Stimulated activated CD8-positive, alpha-beta memory T cell treated with anti-CD3 and anti-CD28 coated beads, Interleukin-7, amount 100 ng/mL, for 24 hours (primary cell): ENCODE data around the gene OPCML.

Source experiments
- DNase-seq: peaks from one replicate; pipeline ENCODE4 v3.0.0-alpha.2; 2020; ENCODE audit warnings: low read depth

Gene OPCML

GRCh38 chr11:132851247-132851646 lies 681.1 kb downstream of the OPCML start:
- DNase-seq, result no peak

DNA sequence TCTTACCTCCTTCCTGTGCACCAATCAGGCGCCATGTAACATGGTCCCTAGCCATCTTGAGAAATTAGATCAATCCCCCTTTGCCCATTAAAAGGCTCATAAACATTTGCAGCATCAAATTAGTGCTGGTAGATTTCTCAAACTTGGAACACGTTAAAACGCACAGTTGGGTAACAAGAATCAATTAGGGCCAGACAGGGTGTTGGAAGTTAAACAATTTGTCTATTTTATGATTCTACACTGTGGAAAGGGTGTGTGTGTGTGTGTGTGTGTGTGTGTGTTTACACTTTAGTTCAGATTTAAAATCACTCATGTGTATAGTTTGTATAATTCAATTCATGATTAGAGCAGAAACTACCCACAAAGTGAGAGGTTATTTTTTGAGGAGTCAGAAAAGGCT lies 682.0 kb downstream of the OPCML start:
- DNase-seq, result no peak

GRCh38 chr11:132848336-132848735 lies 684.0 kb downstream of the OPCML start:
- no peak for DNase-seq

- no peak for DNase-seq
Observed at GRCh38 chr11:132846075-132846474, 686.2 kb downstream of the OPCML start.

- DNase-seq, result no peak
Observed at GRCh38 chr11:132844956-132845696, 687.2 kb downstream of the OPCML start.

DNA sequence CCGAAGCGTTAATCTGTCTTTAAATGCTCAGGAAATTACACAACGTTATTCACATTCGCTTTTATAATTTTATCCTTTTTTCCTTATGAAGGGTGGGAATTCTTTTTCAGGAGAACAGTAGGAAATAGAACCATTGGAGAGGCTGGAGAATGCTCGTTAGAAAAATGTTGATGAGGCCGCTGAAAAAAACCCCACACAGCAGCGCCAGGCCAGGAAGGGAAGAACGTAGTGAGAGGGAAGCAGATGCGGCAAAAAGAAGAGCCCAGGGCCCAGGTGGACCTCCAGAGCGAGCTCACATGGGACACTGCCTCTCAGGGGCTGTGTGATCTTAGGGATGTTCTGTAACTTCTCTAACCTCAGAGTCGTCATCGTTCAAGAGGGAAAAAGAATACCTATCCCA lies 691.6 kb downstream of the OPCML start:
- no peak for DNase-seq

DNA sequence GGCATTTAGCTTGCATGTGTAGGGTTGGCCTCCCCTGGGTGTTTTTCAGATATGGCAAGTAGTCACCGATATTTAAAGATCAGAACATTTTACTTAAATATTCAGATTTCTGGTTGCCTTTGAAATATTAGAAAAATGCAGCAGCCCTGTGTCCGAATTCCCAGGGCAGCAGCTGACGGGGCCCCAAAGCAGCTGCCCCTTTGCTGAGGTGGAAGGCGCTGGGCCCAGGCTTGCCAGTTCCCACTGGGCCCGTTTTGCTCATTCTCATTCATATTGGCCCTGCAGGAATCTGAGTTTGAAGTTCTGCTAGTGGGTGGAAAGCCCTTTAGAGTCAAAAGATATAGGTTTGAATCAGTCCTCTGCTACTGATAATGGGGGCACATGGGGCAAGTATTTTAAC lies 692.1 kb downstream of the OPCML start:
- no peak for DNase-seq

- DNase-seq, result no peak
Observed at GRCh38 chr11:132839236-132839945, 692.9 kb downstream of the OPCML start.

DNA sequence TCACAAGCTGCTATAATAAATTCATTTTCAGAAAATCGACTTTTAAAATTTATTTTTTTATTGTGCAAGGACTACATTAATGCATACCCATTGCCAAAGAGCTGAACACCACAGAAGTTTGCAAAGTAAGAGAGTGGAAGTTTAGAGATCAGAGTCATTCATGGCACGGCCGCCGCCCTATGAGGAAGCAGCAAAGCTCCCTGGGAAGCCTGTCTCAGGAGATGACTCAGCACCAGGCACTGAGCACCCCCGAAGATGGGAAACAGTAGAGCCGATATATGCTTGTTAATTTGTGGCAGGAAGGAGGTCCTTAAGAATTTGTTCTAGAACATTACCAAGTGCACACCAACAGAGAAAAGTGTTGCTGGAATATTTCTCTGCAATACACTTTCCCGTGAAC lies 693.7 kb downstream of the OPCML start:
- DNase-seq, result no peak

- no peak for DNase-seq
Observed at GRCh38 chr11:132831272-132831671, 701.0 kb downstream of the OPCML start.

DNA sequence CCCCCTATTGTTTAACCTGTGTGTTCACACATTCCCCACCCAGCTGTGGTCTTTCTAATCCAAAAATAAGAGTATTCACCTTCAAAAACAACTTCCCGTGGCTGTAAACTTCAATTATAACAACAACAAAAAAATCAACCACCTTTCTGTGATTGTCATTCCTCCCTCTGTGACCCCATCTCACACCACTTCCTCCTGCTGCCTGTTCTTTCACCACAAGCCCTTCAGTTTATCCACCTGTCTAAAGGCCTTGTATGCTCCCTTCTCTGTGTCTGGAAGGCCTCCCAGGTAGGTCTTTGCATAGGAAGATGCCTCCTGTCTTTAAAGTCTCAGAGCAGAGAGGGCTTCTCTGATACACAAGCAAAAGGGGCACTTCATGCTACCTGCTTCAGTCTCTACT lies 707.7 kb downstream of the OPCML start:
- DNase-seq, result no peak

DNA sequence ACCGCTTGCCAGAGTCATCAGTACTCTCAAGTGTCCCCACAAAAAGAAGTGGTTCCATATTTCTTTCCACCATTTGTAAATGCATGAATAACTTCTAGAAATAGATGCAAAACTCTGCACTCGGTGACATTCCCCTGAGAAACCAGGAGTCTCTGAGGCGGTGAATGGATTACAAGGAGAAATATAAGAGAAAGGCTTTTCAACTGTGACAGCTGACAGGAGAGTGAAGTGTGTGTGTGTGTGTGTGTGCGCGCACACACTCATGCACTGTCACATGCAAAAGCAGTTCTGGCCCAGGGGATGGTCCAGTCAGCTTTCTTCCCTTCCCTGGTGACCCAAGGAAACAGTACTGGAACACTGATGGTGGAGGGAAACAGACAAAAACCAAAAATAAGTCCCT lies 710.0 kb downstream of the OPCML start:
- no peak for DNase-seq

DNA sequence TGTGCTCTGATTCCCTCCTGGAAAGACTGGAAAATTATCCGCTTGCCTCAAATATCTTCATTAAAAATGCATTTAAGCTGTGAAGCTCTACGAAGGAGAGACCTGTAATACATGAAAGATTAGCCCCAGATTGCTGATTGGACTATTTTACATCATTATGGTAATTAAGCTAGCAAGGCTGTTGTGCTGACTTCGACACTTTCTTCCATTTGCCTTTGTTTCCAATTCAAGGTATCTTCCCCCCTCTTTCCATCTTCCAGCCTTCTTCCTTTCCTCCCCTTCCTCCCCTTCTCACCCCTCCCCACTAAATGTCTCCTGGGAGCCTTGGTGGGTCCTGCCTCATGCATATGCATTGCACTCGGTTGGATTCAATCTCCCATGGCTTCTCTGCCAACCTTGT lies 710.8 kb downstream of the OPCML start:
- no peak for DNase-seq

DNA sequence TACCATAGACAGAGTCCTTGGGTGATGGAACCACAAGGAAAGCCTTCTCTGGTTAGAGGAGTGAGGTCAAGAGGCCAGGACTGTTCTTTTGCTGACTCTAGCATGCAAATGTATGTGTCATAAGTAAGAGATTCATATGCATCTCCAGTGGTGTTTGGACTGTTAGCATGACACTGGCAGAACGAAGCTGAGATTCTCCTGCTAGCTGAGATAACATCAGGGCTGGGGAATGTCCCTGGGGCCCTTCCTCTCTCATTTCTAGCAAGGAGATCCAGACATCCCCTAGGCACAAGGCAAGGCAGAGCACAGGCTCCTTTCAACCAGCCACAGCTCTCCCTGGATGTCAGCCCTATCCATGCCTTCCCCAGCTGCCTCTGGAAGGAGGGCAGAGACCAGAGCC lies 711.3 kb downstream of the OPCML start:
- DNase-seq, result no peak

DNA sequence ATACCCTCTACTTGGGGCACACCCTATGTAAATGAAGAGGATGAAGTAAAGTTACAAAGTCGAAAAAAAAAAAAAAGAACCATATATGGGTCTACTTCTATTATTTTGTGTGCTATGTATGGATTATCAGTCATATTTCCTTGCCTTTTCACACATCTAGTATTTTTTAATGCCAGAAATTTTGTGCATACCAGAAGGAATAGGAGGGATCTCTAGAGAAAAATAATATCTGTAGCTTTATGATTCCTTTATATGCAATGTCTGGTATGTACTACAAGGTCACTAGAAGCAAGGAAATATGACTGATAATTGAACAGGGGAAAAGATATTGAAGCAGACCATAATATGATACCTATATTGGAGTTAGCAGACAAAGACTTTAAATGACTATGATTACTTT lies 713.4 kb downstream of the OPCML start:
- DNase-seq, result no peak

DNA sequence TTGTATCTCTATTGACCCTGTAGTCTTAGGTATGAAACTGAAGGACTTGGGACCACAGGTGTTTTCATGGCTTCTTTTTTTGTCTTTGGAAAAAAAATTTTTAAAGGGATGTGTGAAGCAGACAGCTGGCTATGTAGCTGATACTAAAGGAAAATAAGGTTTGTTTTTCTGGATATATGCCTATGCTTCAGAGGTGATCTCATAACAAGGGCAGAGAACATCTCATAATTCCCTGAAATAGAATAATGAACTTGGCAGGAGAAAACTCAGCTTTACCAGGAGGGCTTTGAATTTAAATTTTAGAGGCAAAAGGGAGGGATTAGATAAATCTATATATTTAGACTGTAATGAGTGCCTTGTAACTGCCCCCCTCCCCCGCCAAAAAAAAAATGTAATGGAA lies 714.9 kb downstream of the OPCML start:
- no peak for DNase-seq

- no peak for DNase-seq
Observed at GRCh38 chr11:132814410-132814809, 717.9 kb downstream of the OPCML start.

DNA sequence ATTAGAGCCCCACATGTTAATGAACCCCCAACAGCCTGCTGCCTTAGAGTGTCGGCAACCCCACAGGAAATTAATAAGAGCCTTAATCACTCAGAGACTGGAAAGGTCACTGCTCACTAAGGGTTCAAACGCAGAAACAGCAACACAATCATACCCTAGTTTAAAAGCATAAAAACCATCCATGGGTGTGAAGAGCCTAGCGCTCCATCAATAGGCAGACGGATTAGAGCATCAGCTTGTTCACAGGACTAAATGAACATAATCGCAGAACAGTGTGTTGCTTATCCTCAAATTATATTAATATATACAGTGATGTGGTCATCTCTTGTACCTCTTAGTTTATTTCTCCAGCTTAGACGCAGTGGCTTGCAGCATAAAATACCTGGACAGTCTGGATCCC lies 720.7 kb downstream of the OPCML start:
- no peak for DNase-seq

GRCh38 chr11:132809070-132809469 lies 723.2 kb downstream of the OPCML start:
- no peak for DNase-seq

DNA sequence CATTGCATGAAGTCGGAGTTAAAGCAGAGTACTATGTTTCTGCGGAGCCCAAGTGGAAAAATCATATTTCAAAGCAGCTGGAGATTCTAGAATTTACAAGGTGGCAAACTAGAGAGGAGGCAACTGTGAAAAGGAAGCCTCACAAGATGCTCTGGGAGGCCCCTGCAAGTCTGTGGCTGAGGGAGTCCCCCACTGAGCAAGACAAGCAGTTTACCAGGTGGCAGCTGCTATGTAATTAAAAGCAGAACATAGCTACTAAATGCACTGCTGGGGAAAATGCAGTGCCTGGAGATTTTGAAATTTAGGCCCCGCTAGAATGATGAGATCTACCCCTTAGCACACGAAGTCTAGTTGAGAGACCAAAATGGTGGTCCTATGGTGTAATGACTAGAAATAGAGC lies 728.0 kb downstream of the OPCML start:
- DNase-seq, result no peak

GRCh38 chr11:132803436-132803835 lies 728.9 kb downstream of the OPCML start:
- DNase-seq, result no peak

DNA sequence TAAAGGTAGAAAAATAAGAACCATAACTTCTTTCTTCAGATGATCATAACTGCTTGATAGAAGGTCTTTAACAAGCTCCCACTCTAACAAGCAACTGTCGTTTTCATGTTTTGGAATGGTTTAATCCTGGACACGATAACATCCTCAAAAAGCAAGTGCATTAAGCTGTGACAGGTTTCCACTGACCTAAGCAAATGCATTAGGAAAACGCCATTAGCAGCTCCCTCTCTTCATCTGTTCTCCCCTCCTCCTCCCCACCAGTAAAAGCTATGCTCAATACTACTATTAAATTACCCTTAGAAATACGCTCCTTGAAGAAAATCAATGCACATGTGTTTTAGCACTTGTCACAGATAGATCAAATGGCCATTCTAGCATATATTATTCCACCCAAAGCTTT lies 729.4 kb downstream of the OPCML start:
- DNase-seq, result no peak

- no peak for DNase-seq
Observed at GRCh38 chr11:132793831-132794230, 738.5 kb downstream of the OPCML start.
